SK-N-SH treated with all-trans-retinoic acid at 6 μM for 48 hours (cell line): ENCODE data around the gene PODXL2.

ENCODE experiments used
- ATAC-seq: fragments of 200-7000 bp; cut with Tn5 transposase; 3 replicates; pipeline ENCODE4 v1.9.1; 2020; ENCODE audit warnings: mild to moderate bottlenecking, moderate library complexity
- ARNTL ChIP-seq: fragments of 450-650 bp; formaldehyde crosslinking; IDR thresholded peaks from 2 replicates; pipeline ENCODE4 v1.5.0; 2020; ENCODE audit warnings: low read depth, mild to moderate bottlenecking, moderate library complexity, borderline replicate concordance
- BACH2 ChIP-seq: fragments of 250-450 bp; sonication (Bioruptor Pico); IDR thresholded peaks from 2 replicates; pipeline ENCODE4 v1.9.0; 2021; ENCODE audit warnings: mild to moderate bottlenecking, borderline replicate concordance
- CREB5 ChIP-seq: fragments of 250-450 bp; sonication (Bioruptor Pico); IDR thresholded peaks from 2 replicates; pipeline ENCODE4 v1.5.1; 2020; ENCODE audit warnings: low read depth, mild to moderate bottlenecking, moderate library complexity
- CSDC2 ChIP-seq: fragments of 250-450 bp; sonication (Bioruptor Pico); IDR thresholded peaks from 2 replicates; pipeline ENCODE4 v1.5.0; 2020; ENCODE audit warnings: mild to moderate bottlenecking, moderate library complexity
- CSRNP3 ChIP-seq: fragments of 250-450 bp; sonication (Bioruptor Pico); IDR thresholded peaks from 2 replicates; pipeline ENCODE4 v1.5.1; 2021; ENCODE audit warnings: mild to moderate bottlenecking, moderate library complexity
- ESRRG ChIP-seq: fragments of 250-450 bp; sonication (Bioruptor Pico); IDR thresholded peaks from 2 replicates; pipeline ENCODE4 v1.6.1; 2021; ENCODE audit warnings: mild to moderate bottlenecking
- GLIS3 ChIP-seq: fragments of 250-450 bp; sonication (Bioruptor Pico); IDR thresholded peaks from 2 replicates; pipeline ENCODE4 v1.5.0; 2020; ENCODE audit warnings: mild to moderate bottlenecking, moderate library complexity
- ISL1 ChIP-seq: fragments of 250-450 bp; sonication (Bioruptor Pico); IDR thresholded peaks from 2 replicates; pipeline ENCODE4 v2.1.2; 2022; ENCODE audit warnings: mild to moderate bottlenecking, moderate library complexity
- OSR1 ChIP-seq: fragments of 250-450 bp; sonication (Bioruptor Pico); IDR thresholded peaks from 2 replicates; pipeline ENCODE4 v1.8.0; 2022; ENCODE audit warnings: moderate library complexity, mild to moderate bottlenecking, inconsistent platforms
- PATZ1 ChIP-seq: fragments of 250-450 bp; sonication (Bioruptor Pico); IDR thresholded peaks from 2 replicates; pipeline ENCODE4 v1.8.0; 2020; ENCODE audit warnings: mild to moderate bottlenecking, moderate library complexity, borderline replicate concordance
- POU6F1 ChIP-seq: fragments of 250-450 bp; sonication (Bioruptor Pico); IDR thresholded peaks from 2 replicates; pipeline ENCODE4 v1.8.0; 2021; ENCODE audit warnings: low read depth, mild to moderate bottlenecking, moderate library complexity, borderline replicate concordance
- PPARA ChIP-seq: fragments of 250-450 bp; sonication (Bioruptor Pico); IDR thresholded peaks from 2 replicates; pipeline ENCODE4 v1.5.0; 2020; ENCODE audit warnings: mild to moderate bottlenecking, borderline replicate concordance
- RARB ChIP-seq: fragments of 250-450 bp; sonication (Bioruptor Pico); IDR thresholded peaks from 2 replicates; pipeline ENCODE4 v1.8.0; 2021; ENCODE audit warnings: mild to moderate bottlenecking, moderate library complexity
- SNAI2 ChIP-seq: fragments of 250-450 bp; sonication (Bioruptor Pico); IDR thresholded peaks from 2 replicates; pipeline ENCODE4 v1.5.0; 2020; ENCODE audit warnings: mild to moderate bottlenecking, moderate library complexity
- TCF4 ChIP-seq: fragments of 250-450 bp; sonication (Bioruptor Pico); IDR thresholded peaks from 2 replicates; pipeline ENCODE4 v1.8.0; 2021; ENCODE audit warnings: mild to moderate bottlenecking, moderate library complexity, borderline replicate concordance
- TOX ChIP-seq: fragments of 250-450 bp; sonication (Bioruptor Pico); IDR thresholded peaks from 2 replicates; pipeline ENCODE4 v1.8.0; 2021; ENCODE audit warnings: mild to moderate bottlenecking, moderate library complexity, borderline replicate concordance
- ZC3H10 ChIP-seq: fragments of 250-450 bp; sonication (Bioruptor Pico); IDR thresholded peaks from 2 replicates; pipeline ENCODE4 v1.5.1; 2021; ENCODE audit warnings: mild to moderate bottlenecking, moderate library complexity
- ZFP3 ChIP-seq: fragments of 250-450 bp; sonication (Bioruptor Pico); IDR thresholded peaks from 2 replicates; pipeline ENCODE4 v1.5.0; 2020; ENCODE audit warnings: mild to moderate bottlenecking, moderate library complexity
- ZFP30 ChIP-seq: fragments of 450-650 bp; formaldehyde crosslinking; IDR thresholded peaks from 2 replicates; pipeline ENCODE4 v1.5.0; 2022; ENCODE audit warnings: mild to moderate bottlenecking, moderate library complexity
- ZNF565 ChIP-seq: fragments of 450-650 bp; formaldehyde crosslinking; conservative IDR thresholded peaks from 2 replicates; pipeline ENCODE4 v1.5.0; 2020; ENCODE audit warnings: low read depth, mild to moderate bottlenecking, moderate library complexity
- ZNF70 ChIP-seq: fragments of 450-650 bp; formaldehyde crosslinking; IDR thresholded peaks from 2 replicates; pipeline ENCODE4 v1.5.0; 2020; ENCODE audit warnings: mild to moderate bottlenecking, moderate library complexity
- ZNF8 ChIP-seq: fragments of 450-650 bp; formaldehyde crosslinking; IDR thresholded peaks from 2 replicates; pipeline ENCODE4 v1.5.0; 2020; ENCODE audit warnings: mild to moderate bottlenecking, moderate library complexity

Gene PODXL2

GRCh38 chr3:127715532-127715931 is 86.5 kb downstream of the PODXL2 start:
- no peak for ATAC-seq
- TF ChIP-seq ZNF70, result no peak
- no peak for TF ChIP-seq BACH2
- no peak for TF ChIP-seq ZNF565 (CRISPR knock-in tag)
- no peak for TF ChIP-seq ZFP3 (CRISPR knock-in tag)
- no peak for TF ChIP-seq PPARA (CRISPR knock-in tag)
- TF ChIP-seq GLIS3 (CRISPR knock-in tag), result no peak
- no peak for TF ChIP-seq TCF4 (CRISPR knock-in tag)
- TF ChIP-seq ZC3H10 (CRISPR knock-in tag), result no peak
- TF ChIP-seq ARNTL (CRISPR knock-in tag), result no peak
- TF ChIP-seq CSRNP3, result no peak
- no peak for TF ChIP-seq ISL1 (CRISPR knock-in tag)
- TF ChIP-seq CREB5 (CRISPR knock-in tag), result no peak
- no peak for TF ChIP-seq ZNF8 (CRISPR knock-in tag)
- no peak for TF ChIP-seq ESRRG (CRISPR knock-in tag)
- no peak for TF ChIP-seq RARB (CRISPR knock-in tag)

- ATAC-seq, result no peak
- TF ChIP-seq OSR1 (CRISPR knock-in tag) (no peak), ZFP3 (CRISPR knock-in tag) (no peak)
- TF ChIP-seq, all 23 proteins: peak for 0
Observed at GRCh38 chr3:127716384-127716783, 87.4 kb downstream of the PODXL2 start.

GRCh38 chr3:127717357-127718244 is 88.6 kb downstream of the PODXL2 start:
- TF ChIP-seq TOX (no peak), TCF4 (CRISPR knock-in tag) (no peak), ZFP3 (CRISPR knock-in tag) (no peak), ISL1 (CRISPR knock-in tag) (no peak), ZNF565 (CRISPR knock-in tag) (no peak), SNAI2 (no peak), CSRNP3 (no peak), PPARA (CRISPR knock-in tag) (no peak), GLIS3 (CRISPR knock-in tag) (no peak), ZFP30 (no peak), BACH2 (no peak), ZNF8 (CRISPR knock-in tag) (no peak), CSDC2 (no peak), ZC3H10 (CRISPR knock-in tag) (no peak), ESRRG (CRISPR knock-in tag) (no peak), OSR1 (CRISPR knock-in tag) (no peak)
- no peak for ATAC-seq

GRCh38 chr3:127718245-127718915 is 89.4 kb downstream of the PODXL2 start:
- no peak for ATAC-seq
- TF ChIP-seq RARB (CRISPR knock-in tag) (no peak), ZNF8 (CRISPR knock-in tag) (no peak), POU6F1 (CRISPR knock-in tag) (no peak), ZFP30 (no peak), CSDC2 (no peak), PATZ1 (CRISPR knock-in tag) (no peak), TOX (no peak), ISL1 (CRISPR knock-in tag) (no peak), ESRRG (CRISPR knock-in tag) (no peak), GLIS3 (CRISPR knock-in tag) (no peak)
